SK-N-SH treated with all-trans-retinoic acid at 6 μM for 48 hours (cell line): Measurements from ENCODE around the gene SPOCK1.

Experiments used
- ESRRG ChIP-seq: fragments of 250-450 bp; sonication (Bioruptor Pico); IDR thresholded peaks from 2 replicates; pipeline ENCODE4 v1.6.1; 2021; ENCODE audit warnings: mild to moderate bottlenecking
- GLIS3 ChIP-seq: fragments of 250-450 bp; sonication (Bioruptor Pico); IDR thresholded peaks from 2 replicates; pipeline ENCODE4 v1.5.0; 2020; ENCODE audit warnings: mild to moderate bottlenecking, moderate library complexity
- OSR1 ChIP-seq: fragments of 250-450 bp; sonication (Bioruptor Pico); IDR thresholded peaks from 2 replicates; pipeline ENCODE4 v1.8.0; 2022; ENCODE audit warnings: moderate library complexity, mild to moderate bottlenecking, inconsistent platforms
- PATZ1 ChIP-seq: fragments of 250-450 bp; sonication (Bioruptor Pico); IDR thresholded peaks from 2 replicates; pipeline ENCODE4 v1.8.0; 2020; ENCODE audit warnings: mild to moderate bottlenecking, moderate library complexity, borderline replicate concordance
- SNAI2 ChIP-seq: fragments of 250-450 bp; sonication (Bioruptor Pico); IDR thresholded peaks from 2 replicates; pipeline ENCODE4 v1.5.0; 2020; ENCODE audit warnings: mild to moderate bottlenecking, moderate library complexity
- TCF4 ChIP-seq: fragments of 250-450 bp; sonication (Bioruptor Pico); IDR thresholded peaks from 2 replicates; pipeline ENCODE4 v1.8.0; 2021; ENCODE audit warnings: mild to moderate bottlenecking, moderate library complexity, borderline replicate concordance
- TOX ChIP-seq: fragments of 250-450 bp; sonication (Bioruptor Pico); IDR thresholded peaks from 2 replicates; pipeline ENCODE4 v1.8.0; 2021; ENCODE audit warnings: mild to moderate bottlenecking, moderate library complexity, borderline replicate concordance
- ZFP30 ChIP-seq: fragments of 450-650 bp; formaldehyde crosslinking; IDR thresholded peaks from 2 replicates; pipeline ENCODE4 v1.5.0; 2022; ENCODE audit warnings: mild to moderate bottlenecking, moderate library complexity
- ZNF8 ChIP-seq: fragments of 450-650 bp; formaldehyde crosslinking; IDR thresholded peaks from 2 replicates; pipeline ENCODE4 v1.5.0; 2020; ENCODE audit warnings: mild to moderate bottlenecking, moderate library complexity

GRCh38 chr5:137114529-137114928 is 384.6 kb downstream of the SPOCK1 start:
- no peak for TF ChIP-seq PATZ1 (CRISPR knock-in tag)
- TF ChIP-seq SNAI2 (CRISPR knock-in tag): no peak
- no peak for TF ChIP-seq ZNF8 (CRISPR knock-in tag)
- no peak for TF ChIP-seq TOX
- no peak for TF ChIP-seq GLIS3 (CRISPR knock-in tag)
- no peak for TF ChIP-seq TCF4 (CRISPR knock-in tag)
- no peak for TF ChIP-seq OSR1 (CRISPR knock-in tag)
- no peak for TF ChIP-seq ZFP30
- no peak for TF ChIP-seq ESRRG (CRISPR knock-in tag)
